HT-29 (cell line): ENCODE results near the gene MRPS26. TPM values are rescaled to one million over a fixed set of nuclear protein-coding genes. Genes with fewer than 3 reads are reported as not detected.
"Not testable (repeated sequence)": the region's sequence is repeated elsewhere in the genome, so short reads cannot be mapped to it uniquely, and the experiment has no call there.

Experiments
- DNase-seq: peaks from one replicate; pipeline ENCODE4 v3.0.0-alpha.2; 2015; ENCODE audit warnings: low spot score
- total RNA-seq: library from RNA; depleted of rRNA; stranded (reverse); fragments of >200 nt; shearing (Covaris generic); gene quantifications from 2 replicates; pipeline ENCODE4 v1.2.3, GENCODE V29; 2014

MRPS26 gene
- total RNA-seq, 1 experiment from 2014 or later = 150 TPM

GRCh38 chr20:3073251-3073643 is 27.4 kb downstream of the MRPS26 start:
- DNase-seq = not testable (repeated sequence)

GRCh38 chr20:3074812-3075211 is 29.0 kb downstream of the MRPS26 start:
- DNase-seq = no peak

GRCh38 chr20:3075315-3075714 is 29.5 kb downstream of the MRPS26 start:
- not testable (repeated sequence) for DNase-seq

- DNase-seq = no peak
These were observed 31.8 kb downstream of the MRPS26 start for GRCh38 chr20:3077618-3078134.

GRCh38 chr20:3080939-3081388 is 35.1 kb downstream of the MRPS26 start:
- DNase-seq = no peak

- DNase-seq = no peak
These were observed 35.8 kb downstream of the MRPS26 start for GRCh38 chr20:3081641-3082040.

- DNase-seq = no peak
These were observed 36.6 kb downstream of the MRPS26 start for GRCh38 chr20:3082306-3082951.

GRCh38 chr20:3082955-3083952 is 37.4 kb downstream of the MRPS26 start:
- no peak for DNase-seq

- DNase-seq = no peak
These were observed 38.6 kb downstream of the MRPS26 start, which contains the start of gene AVP for GRCh38 chr20:3084283-3084985. Gene AVP (minus strand): TSS chr20:3084724. CDS start chr20:3084674, 50 bp downstream.

- DNase-seq = no peak
These were observed 39.1 kb downstream of the MRPS26 start for GRCh38 chr20:3084986-3085360.

GRCh38 chr20:3085571-3086072 is 39.8 kb downstream of the MRPS26 start:
- no peak for DNase-seq

- no peak for DNase-seq
These were observed 42.2 kb downstream of the MRPS26 start for GRCh38 chr20:3088031-3088430.

GRCh38 chr20:3090565-3090964 is 44.7 kb downstream of the MRPS26 start:
- no peak for DNase-seq

- no peak for DNase-seq
These were observed 46.9 kb downstream of the MRPS26 start for GRCh38 chr20:3092611-3093379.

GRCh38 chr20:3093861-3094361 is 48.1 kb downstream of the MRPS26 start:
- DNase-seq = no peak

- DNase-seq = no peak
These were observed 49.2 kb downstream of the MRPS26 start for GRCh38 chr20:3094848-3095629.
